ENCODE data around the gene MAMSTR.

GRCh38 chr19:48663667-48664066 is 55.9 kb downstream of the MAMSTR start:
- TF ChIP-seq POLR2A (IDR thresholded peaks at IDR 0.05; ENCODE audit: extremely low read depth, insufficient read length) (no peak), MYC (IDR thresholded peaks at IDR 0.05; ENCODE audit: low read depth, low read length) (no peak)
- TF ChIP-seq, protein P1, sequence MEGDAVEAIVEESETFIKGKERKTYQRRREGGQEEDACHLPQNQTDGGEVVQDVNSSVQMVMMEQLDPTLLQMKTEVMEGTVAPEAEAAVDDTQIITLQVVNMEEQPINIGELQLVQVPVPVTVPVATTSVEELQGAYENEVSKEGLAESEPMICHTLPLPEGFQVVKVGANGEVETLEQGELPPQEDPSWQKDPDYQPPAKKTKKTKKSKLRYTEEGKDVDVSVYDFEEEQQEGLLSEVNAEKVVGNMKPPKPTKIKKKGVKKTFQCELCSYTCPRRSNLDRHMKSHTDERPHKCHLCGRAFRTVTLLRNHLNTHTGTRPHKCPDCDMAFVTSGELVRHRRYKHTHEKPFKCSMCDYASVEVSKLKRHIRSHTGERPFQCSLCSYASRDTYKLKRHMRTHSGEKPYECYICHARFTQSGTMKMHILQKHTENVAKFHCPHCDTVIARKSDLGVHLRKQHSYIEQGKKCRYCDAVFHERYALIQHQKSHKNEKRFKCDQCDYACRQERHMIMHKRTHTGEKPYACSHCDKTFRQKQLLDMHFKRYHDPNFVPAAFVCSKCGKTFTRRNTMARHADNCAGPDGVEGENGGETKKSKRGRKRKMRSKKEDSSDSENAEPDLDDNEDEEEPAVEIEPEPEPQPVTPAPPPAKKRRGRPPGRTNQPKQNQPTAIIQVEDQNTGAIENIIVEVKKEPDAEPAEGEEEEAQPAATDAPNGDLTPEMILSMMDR (IDR thresholded peaks at IDR 0.05; ENCODE audit: low read depth, low read length) = no peak
